HepG2 (cell line): ENCODE data around the gene SMIM21. TPM values are rescaled to one million over a fixed set of nuclear protein-coding genes. Genes with fewer than 3 reads are reported as not detected.

Source experiments
- ATAC-seq: fragments of 200-7000 bp; cut with Tn5 transposase; 3 replicates; pipeline ENCODE4 v1.9.1; 2020; ENCODE audit warnings: mild to moderate bottlenecking, moderate library complexity
- BruUV-seq: library from RNA; stranded (reverse); fragments of 400-500 nt; replicated peaks from 2 replicates; lab custom pipeline; 2021; lab: Mats Ljungman, UMichigan
- CTCF ChIA-PET: fragments of 300-600 bp; formaldehyde crosslinking; extraction: SDS; loops from one replicate; lab custom pipeline; 2021; ENCODE audit warnings: low total read pairs, inconsistent platforms, low intra/inter-chr PET ratio; lab: Yijun Ruan, JAX
- POLR2A ChIA-PET: fragments of 350-600 bp; sonication (Branson Sonifier 250); formaldehyde crosslinking; loops from one replicate; lab custom pipeline; 2020; ENCODE audit warnings: antibody characterized with exemption, inconsistent platforms; lab: Yijun Ruan, JAX
- DNase-seq: peaks from one replicate; pipeline ENCODE4 v3.0.0-alpha.2; 2015; ENCODE audit warnings: low spot score
- FAIRE-seq: peaks from 3 replicates; lab custom pipeline; 2011; peaks lifted over from hg19 to GRCh38; lab: Jason Lieb, UNC
- H2AFZ ChIP-seq: one replicate; pipeline ENCODE4 v1.6.1; 2011; ENCODE audit warnings: low read length, inconsistent platforms
- H3K27ac ChIP-seq: fragments of 300-600 bp; 3 replicates; pipeline ENCODE4 v1.8.0; 2011; ENCODE audit warnings: mixed run types, mild to moderate bottlenecking, mixed read lengths, low read length, inconsistent platforms; ENCODE audit not compliant: insufficient read depth; ENCODE audit errors: extremely low read length
- H3K27me3 ChIP-seq, 2 experiments: fragments of 200-600 bp in 1 of 2; 2 replicates in 1 of 2; 3 replicates in 1 of 2; pipeline versions ENCODE4 v1.6.0 to v1.8.0; 2011; ENCODE audit warnings: low read length in 2 of 2, mild to moderate bottlenecking in 2 of 2, moderate library complexity in 2 of 2, inconsistent platforms in 1 of 2; ENCODE audit not compliant: insufficient read depth in 2 of 2, control insufficient read depth in 1 of 2
- H3K36me3 ChIP-seq, 2 experiments: fragments of 200-600 bp in 1 of 2; replicated peaks in 1 of 2; 2 replicates in 1 of 2; 3 replicates in 1 of 2; pipeline versions ENCODE4 v1.5.1 to v1.8.0; 2011; ENCODE audit warnings: low read length in 2 of 2, inconsistent platforms in 1 of 2; ENCODE audit not compliant: insufficient read depth in 2 of 2, control insufficient read depth in 1 of 2
- H3K4me1 ChIP-seq: 2 replicates; pipeline ENCODE4 v1.5.1; 2012; ENCODE audit warnings: low read length, inconsistent platforms; ENCODE audit not compliant: insufficient read depth
- H3K4me2 ChIP-seq: 2 replicates; pipeline ENCODE4 v1.6.0; 2011; ENCODE audit warnings: low read depth, low read length, inconsistent platforms
- H3K4me3 ChIP-seq, 3 experiments: fragments of 200-600 bp in 1 of 3; sonication (generic), shearing (Covaris generic) in 1 of 3; replicated peaks in 1 of 3; 2 replicates each; pipeline ENCODE4 v1.5.1; 2011 to 2016; ENCODE audit warnings: low read length in 3 of 3, inconsistent platforms in 2 of 3, low read depth in 2 of 3, mild to moderate bottlenecking in 2 of 3, control low read depth in 1 of 3, mixed read lengths in 1 of 3; ENCODE audit not compliant: insufficient read depth in 1 of 3
- H3K79me2 ChIP-seq: one replicate; pipeline ENCODE4 v1.6.1; 2011; ENCODE audit warnings: low read length, inconsistent platforms; ENCODE audit not compliant: insufficient read depth
- H3K9ac ChIP-seq: 2 replicates; pipeline ENCODE4 v1.6.0; 2011; ENCODE audit warnings: mild to moderate bottlenecking, low read depth, low read length, inconsistent platforms; ENCODE audit not compliant: insufficient read depth
- H3K9me3 ChIP-seq: 2 replicates; pipeline ENCODE4 v1.5.1; 2012; ENCODE audit warnings: mild to moderate bottlenecking, low read length
- H4K20me1 ChIP-seq: 2 replicates; pipeline ENCODE4 v1.6.0; 2011; ENCODE audit warnings: inconsistent platforms, mild to moderate bottlenecking, low read length, moderate library complexity; ENCODE audit not compliant: insufficient read depth
- CHCHD3 ChIP-seq: sonication (generic); formaldehyde crosslinking; IDR thresholded peaks from 2 replicates; pipeline ENCODE4 v1.8.0; 2022; ENCODE audit warnings: mild to moderate bottlenecking, missing genetic modification reagents, moderate library complexity
- GTF3A ChIP-seq: sonication (generic); formaldehyde crosslinking; conservative IDR thresholded peaks from 2 replicates; pipeline ENCODE4 v1.4.0; 2020; ENCODE audit warnings: mild to moderate bottlenecking, missing genetic modification reagents
- HBP1 ChIP-seq: IDR thresholded peaks from 2 replicates; pipeline ENCODE4 v1.6.1; 2016; ENCODE audit warnings: low read depth, control low read depth
- KLF11 ChIP-seq: IDR thresholded peaks from 2 replicates; pipeline ENCODE4 v1.6.1; 2016; ENCODE audit warnings: missing compliant biosample characterization
- MED8 ChIP-seq: sonication (generic); formaldehyde crosslinking; IDR thresholded peaks from 2 replicates; pipeline ENCODE4 v1.8.1; 2023; ENCODE audit warnings: mild to moderate bottlenecking, missing genetic modification reagents; ENCODE audit not compliant: insufficient replicate concordance
- PITX1 ChIP-seq: sonication (generic); formaldehyde crosslinking; IDR thresholded peaks from 2 replicates; pipeline ENCODE4 v1.5.1; 2020; ENCODE audit warnings: mild to moderate bottlenecking, missing genetic modification reagents
- ZMYM2 ChIP-seq: sonication (generic); formaldehyde crosslinking; IDR thresholded peaks from 2 replicates; pipeline ENCODE4 v1.8.0; 2022; ENCODE audit warnings: mild to moderate bottlenecking, missing genetic modification reagents
- ZNF20 ChIP-seq: sonication (generic); formaldehyde crosslinking; IDR thresholded peaks from 2 replicates; pipeline ENCODE4 v1.4.0; 2020; ENCODE audit warnings: mild to moderate bottlenecking, moderate library complexity, missing genetic modification reagents
- ZNF207 ChIP-seq: fragments of 450-650 bp; IDR thresholded peaks from 2 replicates; pipeline ENCODE4 v1.6.1; 2016; ENCODE audit warnings: antibody characterized with exemption, borderline replicate concordance
- ZNF362 ChIP-seq: sonication (generic); formaldehyde crosslinking; IDR thresholded peaks from 2 replicates; pipeline ENCODE4 v1.4.0; 2020; ENCODE audit warnings: missing genetic modification reagents, mild to moderate bottlenecking, borderline replicate concordance
- ZNF557 ChIP-seq: sonication (generic); formaldehyde crosslinking; IDR thresholded peaks from 2 replicates; pipeline ENCODE4 v1.4.0; 2020; ENCODE audit warnings: missing genetic modification reagents
- WGBS: methylation state at CpG from one replicate; pipeline ENCODE4 v1.1.6; 2017; ENCODE audit warnings: low lambda C conversion rate; 5-methylcytosine and 5-hydroxymethylcytosine counted together
- in situ Hi-C: cut with HindIII; loops from 2 replicates; pipeline ENCODE4 v1.10.0; 2017; ENCODE audit warnings: low pct_unique_long_range_greater_than_20kb; ENCODE audit not compliant: extremely low pct_ligation_motif_present
- intact Hi-C: fragments of 100-400 bp; cut with micrococcal nuclease; formaldehyde crosslinking; loops from one replicate; pipeline ENCODE4 v1.10.0; 2022; ENCODE audit not compliant: unreplicated experiment
- polyA plus RNA-seq, 8 experiments: library from polyadenylated mRNA; depleted of rRNA in 3 of 8; stranded (reverse) in 7 of 8; unstranded in 1 of 8; fragments of >200 nt; fragmentation: Illumina TruSeq in 4 of 8; extraction: Trizol in 4 of 8; gene quantifications; 2 replicates each; pipeline versions ENCODE4 v1.2.1 to v1.2.3, GENCODE V29; 2011 to 2016; ENCODE audit warnings: low read depth in 4 of 8, missing spikeins in 1 of 8, mixed read lengths in 1 of 8; ENCODE audit not compliant: insufficient read depth in 1 of 8
- total RNA-seq, 5 experiments: library from RNA; depleted of rRNA; stranded (reverse); fragments of >200 nt; fragmentation: Illumina TruSeq; extraction: Trizol; gene quantifications; 2 replicates each; pipeline ENCODE4 v1.2.3, GENCODE V29; 2016; ENCODE audit warnings: low read depth in 1 of 5
- TF ChIP-seq, protein P1 (sequence below), 2 experiments: sonication (generic) in 1 of 2; formaldehyde crosslinking in 1 of 2; IDR thresholded peaks; 2 replicates each; pipeline versions ENCODE4 v1.6.1 to v1.9.0; 2014 to 2022; ENCODE audit warnings: antibody characterized with exemption in 1 of 2, borderline replicate concordance in 1 of 2, inconsistent platforms in 1 of 2, low read depth in 1 of 2, missing genetic modification reagents in 1 of 2

Gene SMIM21
- total and polyA plus RNA-seq, 2 of the 13 experiments (the other 11 are each of a cell fraction or from before 2014, with no cell fraction given) = not detected

GRCh38 chr18:75438891-75439290 is 11.4 kb upstream of the SMIM21 start:
- ATAC-seq (no peak), DNase-seq (no peak), FAIRE-seq (no peak)
- no peak overlapping the region for H3K4me2 ChIP-seq
- intact Hi-C loops (no loop called here), in situ Hi-C loops (no loop called here)
- POLR2A ChIA-PET = no interaction called here
- no peaks in the 10 kb centered on the region for H3K4me1 ChIP-seq
- no peak overlapping the region for H2AFZ ChIP-seq
- CTCF ChIA-PET = no interaction called here
- no TSS peak for BruUV-seq
- no peak overlapping the region for H3K27ac ChIP-seq
- WGBS = 0% methylated on average over 3 of the region's 3 CpGs
- TF ChIP-seq ZNF557 (CRISPR knock-in tag) (no peak), ZNF207 (no peak), HBP1 (no peak), PITX1 (CRISPR knock-in tag) (no peak), CHCHD3 (CRISPR knock-in tag) (no peak), MED8 (CRISPR knock-in tag) (no peak), ZNF362 (no peak), ZNF20 (no peak), ZMYM2 (CRISPR knock-in tag) (no peak), GTF3A (CRISPR knock-in tag) (no peak), KLF11 (CRISPR knock-in tag) (no peak)
- TF ChIP-seq, protein P1, sequence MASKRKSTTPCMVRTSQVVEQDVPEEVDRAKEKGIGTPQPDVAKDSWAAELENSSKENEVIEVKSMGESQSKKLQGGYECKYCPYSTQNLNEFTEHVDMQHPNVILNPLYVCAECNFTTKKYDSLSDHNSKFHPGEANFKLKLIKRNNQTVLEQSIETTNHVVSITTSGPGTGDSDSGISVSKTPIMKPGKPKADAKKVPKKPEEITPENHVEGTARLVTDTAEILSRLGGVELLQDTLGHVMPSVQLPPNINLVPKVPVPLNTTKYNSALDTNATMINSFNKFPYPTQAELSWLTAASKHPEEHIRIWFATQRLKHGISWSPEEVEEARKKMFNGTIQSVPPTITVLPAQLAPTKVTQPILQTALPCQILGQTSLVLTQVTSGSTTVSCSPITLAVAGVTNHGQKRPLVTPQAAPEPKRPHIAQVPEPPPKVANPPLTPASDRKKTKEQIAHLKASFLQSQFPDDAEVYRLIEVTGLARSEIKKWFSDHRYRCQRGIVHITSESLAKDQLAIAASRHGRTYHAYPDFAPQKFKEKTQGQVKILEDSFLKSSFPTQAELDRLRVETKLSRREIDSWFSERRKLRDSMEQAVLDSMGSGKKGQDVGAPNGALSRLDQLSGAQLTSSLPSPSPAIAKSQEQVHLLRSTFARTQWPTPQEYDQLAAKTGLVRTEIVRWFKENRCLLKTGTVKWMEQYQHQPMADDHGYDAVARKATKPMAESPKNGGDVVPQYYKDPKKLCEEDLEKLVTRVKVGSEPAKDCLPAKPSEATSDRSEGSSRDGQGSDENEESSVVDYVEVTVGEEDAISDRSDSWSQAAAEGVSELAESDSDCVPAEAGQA (IDR thresholded peaks at IDR 0.05; ENCODE audit: low read depth) = no peak
- TF ChIP-seq, protein P1 (CRISPR knock-in tag; IDR thresholded peaks at IDR 0.05; ENCODE audit: borderline replicate concordance) = no peak
- H3K27me3 ChIP-seq = peaks cover 3 to 19% of the 10 kb centered on the region in 2 experiments; a peak in 3 of 5 replicates
- H3K36me3 ChIP-seq = no peaks in the 10 kb centered on the region
- no peaks in the 10 kb centered on the region for H4K20me1 ChIP-seq
- H3K79me2 ChIP-seq = no peaks in the 10 kb centered on the region
- H3K4me3 ChIP-seq = no peak overlapping the region
- no peak overlapping the region for H3K9ac ChIP-seq
- no peaks in the 10 kb centered on the region for H3K9me3 ChIP-seq
